GM19043 (cell line): Measurements from ENCODE around the gene TSGA10IP.
A peak's percentile ranks its signal among the peaks of the same experiment; 100 is the strongest.

ENCODE experiments used
- ATAC-seq: cut with Tn5 transposase; IDR thresholded peaks from one replicate; pipeline ENCODE4 v1.9.1; 2021; ENCODE audit warnings: low read depth; ENCODE audit not compliant: unreplicated experiment

Gene TSGA10IP

GRCh38 chr11:65945430-65945911, at the start of gene TSGA10IP:
Gene TSGA10IP (plus strand): TSS chr11:65945480. CDS start chr11:65945676, 196 bp downstream.
- no peak for ATAC-seq

- ATAC-seq = no peak
These were observed 49.7 kb upstream of the TSGA10IP start for GRCh38 chr11:65895482-65895981.

GRCh38 chr11:65896034-65896999, 49.0 kb upstream of the TSGA10IP start:
- no peak for ATAC-seq

- ATAC-seq = no peak
These were observed 48.2 kb upstream of the TSGA10IP start for GRCh38 chr11:65897020-65897471.

- ATAC-seq = no peak
These were observed 46.5 kb upstream of the TSGA10IP start for GRCh38 chr11:65898656-65899355.

- ATAC-seq = no peak
These were observed 45.7 kb upstream of the TSGA10IP start for GRCh38 chr11:65899356-65900124.

- peak; percentile 70 for ATAC-seq
These were observed 45.0 kb upstream of the TSGA10IP start, which contains the start of gene FOSL1 for GRCh38 chr11:65900125-65900898. Gene FOSL1 (minus strand): TSS chr11:65900388. CDS start chr11:65900339, 49 bp downstream.

- no peak for ATAC-seq
These were observed 44.4 kb upstream of the TSGA10IP start for GRCh38 chr11:65900899-65901180.

GRCh38 chr11:65903068-65903481, 42.2 kb upstream of the TSGA10IP start:
- ATAC-seq = no peak

GRCh38 chr11:65903715-65904114, 41.6 kb upstream of the TSGA10IP start:
- no peak for ATAC-seq

GRCh38 chr11:65906602-65907001, 38.7 kb upstream of the TSGA10IP start:
- ATAC-seq = no peak

- ATAC-seq = no peak
These were observed 37.4 kb upstream of the TSGA10IP start for GRCh38 chr11:65907878-65908277.

- no peak for ATAC-seq
These were observed 33.4 kb upstream of the TSGA10IP start for GRCh38 chr11:65911682-65912568.

- ATAC-seq = no peak
These were observed 32.4 kb upstream of the TSGA10IP start for GRCh38 chr11:65912845-65913244.

- ATAC-seq = no peak
These were observed 30.0 kb upstream of the TSGA10IP start for GRCh38 chr11:65915101-65915820.

- ATAC-seq = no peak
These were observed 29.4 kb upstream of the TSGA10IP start for GRCh38 chr11:65915821-65916251.

- ATAC-seq = no peak
These were observed 28.9 kb upstream of the TSGA10IP start for GRCh38 chr11:65916391-65916790.

GRCh38 chr11:65917077-65917433, 28.2 kb upstream of the TSGA10IP start:
- no peak for ATAC-seq
